Measurements from ENCODE around the gene UVRAG. TPM values are rescaled to one million over a fixed set of nuclear protein-coding genes. Genes with fewer than 3 reads are reported as not detected.
"Not testable (repeated sequence)": the region's sequence is repeated elsewhere in the genome, so short reads cannot be mapped to it uniquely, and the experiment has no call there.

UVRAG gene
- total and polyA plus RNA-seq, 4 donors = 7.9 to 47.0 (median 20.1) TPM

GRCh38 chr11:75929706-75930105, 114.7 kb downstream of the UVRAG start:
- Histone ChIP-seq H3K27ac (ENCODE audit: low read depth in 1 of 2, low read length in 2 of 2) (no peak overlapping the region), H3K9me3 (ENCODE audit: control insufficient read depth, low read length) (no peaks in the 10 kb centered on the region), H3K4me3 (ENCODE audit: low read length in 2 of 2) (no peak overlapping the region), H3K27me3 (ENCODE audit: control insufficient read depth in 1 of 2, insufficient read depth in 2 of 2, low read length in 1 of 2) (no peaks in the 10 kb centered on the region), H3K36me3 (ENCODE audit: control insufficient read depth in 1 of 2, insufficient read depth in 2 of 2, low read length in 1 of 2) (no peaks in the 10 kb centered on the region), H3K4me1 (ENCODE audit: control insufficient read depth in 1 of 2, insufficient read depth in 2 of 2, low read length in 2 of 2) (peaks cover 2 to 5% of the 10 kb centered on the region in 2 donors)
- ATAC-seq (ENCODE audit: low FRiP score) (no peak), DNase-seq (no peak)
- intact Hi-C loops (cut with DNase I) = no loop called here
- WGBS, 2 donors = 96% methylated on average over 4 of the region's 4 CpGs

- Histone ChIP-seq H3K9me3 (ENCODE audit: control insufficient read depth, low read length) (no peaks in the 10 kb centered on the region), H3K4me1 (ENCODE audit: control insufficient read depth in 1 of 2, insufficient read depth in 2 of 2, low read length in 2 of 2) (peaks cover 2 to 5% of the 10 kb centered on the region in 2 donors), H3K4me3 (ENCODE audit: low read length in 2 of 2) (no peak overlapping the region), H3K27ac (ENCODE audit: low read depth in 1 of 2, low read length in 2 of 2) (no peak overlapping the region), H3K27me3 (ENCODE audit: control insufficient read depth in 1 of 2, insufficient read depth in 2 of 2, low read length in 1 of 2) (no peaks in the 10 kb centered on the region), H3K36me3 (ENCODE audit: control insufficient read depth in 1 of 2, insufficient read depth in 2 of 2, low read length in 1 of 2) (no peaks in the 10 kb centered on the region)
- intact Hi-C loops (cut with DNase I) = no loop called here
- DNase-seq (no peak), ATAC-seq (ENCODE audit: low FRiP score) (no peak)
- WGBS, 2 donors = 38 to 52% methylated on average over 5 of the region's 5 CpGs
Observed at GRCh38 chr11:75930534-75930933, 115.5 kb downstream of the UVRAG start.

- WGBS, 2 donors = 79 to 88% methylated on average over 1 of the region's 1 CpG
- no peaks in the 10 kb centered on the region for H3K27me3 ChIP-seq (ENCODE audit: control insufficient read depth in 1 of 2, insufficient read depth in 2 of 2, low read length in 1 of 2)
- intact Hi-C loops (cut with DNase I) = no loop called here
- no peaks in the 10 kb centered on the region for H3K9me3 ChIP-seq (ENCODE audit: control insufficient read depth, low read length)
- ATAC-seq (ENCODE audit: low FRiP score) (no peak), DNase-seq (no peak)
- H3K36me3 ChIP-seq (ENCODE audit: control insufficient read depth in 1 of 2, insufficient read depth in 2 of 2, low read length in 1 of 2) = no peaks in the 10 kb centered on the region
- peaks cover 2 to 3% of the 10 kb centered on the region in 2 donors for H3K4me1 ChIP-seq (ENCODE audit: control insufficient read depth in 1 of 2, insufficient read depth in 2 of 2, low read length in 2 of 2)
- no peak overlapping the region for H3K4me3 ChIP-seq (ENCODE audit: low read length in 2 of 2)
- no peak overlapping the region for H3K27ac ChIP-seq (ENCODE audit: low read depth in 1 of 2, low read length in 2 of 2)
Observed at GRCh38 chr11:75931124-75931523, 116.1 kb downstream of the UVRAG start.

GRCh38 chr11:75933736-75934135, 118.7 kb downstream of the UVRAG start:
- 91 to 98% methylated on average over 1 of the region's 1 CpG for WGBS, 2 donors
- DNase-seq; H3K36me3 ChIP-seq (ENCODE audit: control insufficient read depth in 1 of 2, insufficient read depth in 2 of 2, low read length in 1 of 2); H3K4me3 ChIP-seq (ENCODE audit: low read length in 2 of 2); H3K4me1 ChIP-seq (ENCODE audit: control insufficient read depth in 1 of 2, insufficient read depth in 2 of 2, low read length in 2 of 2); ATAC-seq (ENCODE audit: low FRiP score); intact Hi-C loops (cut with DNase I); H3K9me3 ChIP-seq (ENCODE audit: control insufficient read depth, low read length); H3K27ac ChIP-seq (ENCODE audit: low read depth in 1 of 2, low read length in 2 of 2); H3K27me3 ChIP-seq (ENCODE audit: control insufficient read depth in 1 of 2, insufficient read depth in 2 of 2, low read length in 1 of 2): not testable (repeated sequence)

GRCh38 chr11:75934851-75935250, 119.8 kb downstream of the UVRAG start:
- intact Hi-C loops (cut with DNase I) = no loop called here
- no peak for ATAC-seq (ENCODE audit: low FRiP score)
- H3K27ac ChIP-seq (ENCODE audit: low read depth in 1 of 2, low read length in 2 of 2) = no peak overlapping the region

GRCh38 chr11:75938543-75938942, 123.5 kb downstream of the UVRAG start:
- intact Hi-C loops (cut with DNase I) = no loop called here
- H3K27me3 ChIP-seq (ENCODE audit: control insufficient read depth in 1 of 2, insufficient read depth in 2 of 2, low read length in 1 of 2) = no peaks in the 10 kb centered on the region
- H3K4me3 ChIP-seq (ENCODE audit: low read length in 2 of 2) = no peak overlapping the region
- ATAC-seq (ENCODE audit: low FRiP score) (peak; percentile 44), DNase-seq (no peak)
- no peaks in the 10 kb centered on the region for H3K36me3 ChIP-seq (ENCODE audit: control insufficient read depth in 1 of 2, insufficient read depth in 2 of 2, low read length in 1 of 2)
- H3K4me1 ChIP-seq (ENCODE audit: control insufficient read depth in 1 of 2, insufficient read depth in 2 of 2, low read length in 2 of 2) = no peaks in the 10 kb centered on the region
- no peak overlapping the region for H3K27ac ChIP-seq (ENCODE audit: low read depth in 1 of 2, low read length in 2 of 2)
- no peaks in the 10 kb centered on the region for H3K9me3 ChIP-seq (ENCODE audit: control insufficient read depth, low read length)
- 95 to 96% methylated on average over 3 of the region's 3 CpGs for WGBS, 2 donors

More at GRCh38 chr11:75934851-75935250, 119.8 kb downstream of the UVRAG start:
- no peaks in the 10 kb centered on the region for H3K36me3 ChIP-seq (ENCODE audit: control insufficient read depth in 1 of 2, insufficient read depth in 2 of 2, low read length in 1 of 2)
- H3K27me3 ChIP-seq (ENCODE audit: control insufficient read depth in 1 of 2, insufficient read depth in 2 of 2, low read length in 1 of 2) = no peaks in the 10 kb centered on the region
- no peaks in the 10 kb centered on the region for H3K9me3 ChIP-seq (ENCODE audit: control insufficient read depth, low read length)
- no peaks in the 10 kb centered on the region for H3K4me1 ChIP-seq (ENCODE audit: control insufficient read depth in 1 of 2, insufficient read depth in 2 of 2, low read length in 2 of 2)
- no peak overlapping the region for H3K4me3 ChIP-seq (ENCODE audit: low read length in 2 of 2)
- DNase-seq = no peak

- 88 to 92% methylated on average over 1 of the region's 1 CpG for WGBS, 2 donors
- DNase-seq = no peak
- Histone ChIP-seq H3K4me3 (ENCODE audit: low read length in 2 of 2) (no peak overlapping the region), H3K9me3 (ENCODE audit: control insufficient read depth, low read length) (no peaks in the 10 kb centered on the region), H3K27ac (ENCODE audit: low read depth in 1 of 2, low read length in 2 of 2) (no peak overlapping the region), H3K27me3 (ENCODE audit: control insufficient read depth in 1 of 2, insufficient read depth in 2 of 2, low read length in 1 of 2) (no peaks in the 10 kb centered on the region), H3K4me1 (ENCODE audit: control insufficient read depth in 1 of 2, insufficient read depth in 2 of 2, low read length in 2 of 2) (no peaks in the 10 kb centered on the region), H3K36me3 (ENCODE audit: control insufficient read depth in 1 of 2, insufficient read depth in 2 of 2, low read length in 1 of 2) (no peaks in the 10 kb centered on the region)
- intact Hi-C loops (cut with DNase I) = no loop called here
- no peak for ATAC-seq (ENCODE audit: low FRiP score)
Observed at GRCh38 chr11:75939516-75939915, 124.5 kb downstream of the UVRAG start.

- ATAC-seq (ENCODE audit: low FRiP score) = no peak
- Histone ChIP-seq H3K4me1 (ENCODE audit: control insufficient read depth in 1 of 2, insufficient read depth in 2 of 2, low read length in 2 of 2) (no peaks in the 10 kb centered on the region), H3K27me3 (ENCODE audit: control insufficient read depth in 1 of 2, insufficient read depth in 2 of 2, low read length in 1 of 2) (no peaks in the 10 kb centered on the region), H3K27ac (ENCODE audit: low read depth in 1 of 2, low read length in 2 of 2) (no peak overlapping the region), H3K36me3 (ENCODE audit: control insufficient read depth in 1 of 2, insufficient read depth in 2 of 2, low read length in 1 of 2) (no peaks in the 10 kb centered on the region), H3K9me3 (ENCODE audit: control insufficient read depth, low read length) (no peaks in the 10 kb centered on the region), H3K4me3 (ENCODE audit: low read length in 2 of 2) (no peak overlapping the region)
- WGBS, 2 donors = 82 to 85% methylated on average over 1 of the region's 1 CpG
- DNase-seq = no peak
- intact Hi-C loops (cut with DNase I) = no loop called here
Observed at GRCh38 chr11:75939992-75940391, 125.0 kb downstream of the UVRAG start.

GRCh38 chr11:75940911-75941310, 125.9 kb downstream of the UVRAG start:
- no peaks in the 10 kb centered on the region for H3K27me3 ChIP-seq (ENCODE audit: control insufficient read depth in 1 of 2, insufficient read depth in 2 of 2, low read length in 1 of 2)
- no peaks in the 10 kb centered on the region for H3K36me3 ChIP-seq (ENCODE audit: control insufficient read depth in 1 of 2, insufficient read depth in 2 of 2, low read length in 1 of 2)
- no peak overlapping the region for H3K27ac ChIP-seq (ENCODE audit: low read depth in 1 of 2, low read length in 2 of 2)
- no peaks in the 10 kb centered on the region for H3K9me3 ChIP-seq (ENCODE audit: control insufficient read depth, low read length)
- peaks cover 0 to 3% of the 10 kb centered on the region in 2 donors for H3K4me1 ChIP-seq (ENCODE audit: control insufficient read depth in 1 of 2, insufficient read depth in 2 of 2, low read length in 2 of 2)
- DNase-seq (no peak), ATAC-seq (ENCODE audit: low FRiP score) (no peak)
- intact Hi-C loops (cut with DNase I) = no loop called here
- no peak overlapping the region for H3K4me3 ChIP-seq (ENCODE audit: low read length in 2 of 2)
